GM20431 (cell line): ENCODE data around the gene LSAMP.

Experiments
- in situ Hi-C: fragments of 300-500 bp; cut with MseI, MboI; formaldehyde crosslinking; loops from one replicate; pipeline ENCODE4 v1.15.0; 2020; ENCODE audit warnings: low sequenced_read_pairs; ENCODE audit not compliant: unreplicated experiment

The LSAMP gene

GRCh38 chr3:116301422-116301821 is 143.9 kb downstream of the LSAMP start:
- in situ Hi-C loops: no loop called here

DNA sequence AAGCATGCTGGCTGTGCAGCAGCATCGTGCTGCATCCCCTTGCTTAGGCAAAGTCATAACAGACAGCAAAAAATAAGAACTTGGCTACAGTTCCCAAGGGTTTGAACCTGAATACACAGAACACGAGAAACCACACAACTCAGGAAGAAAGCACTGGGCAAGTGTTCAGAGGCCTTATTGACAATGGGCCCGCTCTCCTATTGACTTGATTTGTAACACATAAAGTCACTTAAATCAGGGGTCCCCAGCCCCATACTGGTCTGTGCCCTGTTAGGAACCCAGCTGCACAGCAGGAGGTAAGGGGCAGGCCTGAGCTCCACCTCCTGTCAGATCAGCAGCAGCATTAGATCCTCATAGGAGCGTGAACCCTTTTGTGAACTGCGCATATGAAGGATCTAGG is 145.1 kb downstream of the LSAMP start:
- in situ Hi-C loops: no loop called here

DNA sequence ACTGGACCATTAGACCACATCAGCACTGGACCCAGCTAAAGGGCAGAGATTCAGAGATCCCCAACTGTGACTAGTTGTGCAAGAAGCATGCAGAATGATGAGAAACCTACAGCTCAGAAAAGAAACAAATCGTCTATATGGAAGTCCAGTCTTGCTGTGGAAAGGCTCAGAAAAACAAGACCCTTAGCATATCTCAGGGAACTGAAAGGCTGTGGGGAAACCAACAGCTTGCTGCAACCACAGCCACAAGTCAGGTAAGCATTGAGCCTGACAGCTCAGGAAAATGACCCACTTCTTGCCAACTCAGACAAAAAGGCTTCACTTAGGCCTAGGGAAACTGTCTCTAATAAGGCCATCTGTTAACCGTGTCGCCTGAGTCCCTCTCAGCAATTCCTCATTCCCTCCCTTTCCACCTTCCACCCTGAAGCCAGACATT is 145.6 kb downstream of the LSAMP start:
- in situ Hi-C loops: no loop called here

DNA sequence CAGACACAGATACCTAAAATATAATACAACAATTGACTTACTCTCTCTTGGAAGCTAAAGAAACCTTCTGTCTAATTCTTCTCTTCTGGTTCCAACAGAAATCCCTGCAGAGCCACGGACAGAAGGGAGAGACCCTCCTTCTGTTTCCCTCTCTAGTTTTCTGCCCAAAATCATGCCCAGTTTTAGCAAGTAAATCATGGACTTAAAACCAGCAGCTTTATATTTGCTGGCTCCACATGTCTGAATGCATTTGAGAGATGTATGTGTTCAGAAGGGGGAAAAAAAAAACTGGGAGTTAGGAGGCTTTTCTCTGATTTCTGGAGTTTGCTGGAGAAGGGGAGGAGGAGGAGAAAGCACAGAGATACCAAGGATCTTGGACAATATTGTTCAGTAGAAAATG is 147.1 kb downstream of the LSAMP start:
- in situ Hi-C loops: no loop called here

GRCh38 chr3:116291141-116291540 is 154.1 kb downstream of the LSAMP start:
- in situ Hi-C loops: no loop called here

GRCh38 chr3:116288485-116288884 is 156.8 kb downstream of the LSAMP start:
- in situ Hi-C loops: no loop called here

DNA sequence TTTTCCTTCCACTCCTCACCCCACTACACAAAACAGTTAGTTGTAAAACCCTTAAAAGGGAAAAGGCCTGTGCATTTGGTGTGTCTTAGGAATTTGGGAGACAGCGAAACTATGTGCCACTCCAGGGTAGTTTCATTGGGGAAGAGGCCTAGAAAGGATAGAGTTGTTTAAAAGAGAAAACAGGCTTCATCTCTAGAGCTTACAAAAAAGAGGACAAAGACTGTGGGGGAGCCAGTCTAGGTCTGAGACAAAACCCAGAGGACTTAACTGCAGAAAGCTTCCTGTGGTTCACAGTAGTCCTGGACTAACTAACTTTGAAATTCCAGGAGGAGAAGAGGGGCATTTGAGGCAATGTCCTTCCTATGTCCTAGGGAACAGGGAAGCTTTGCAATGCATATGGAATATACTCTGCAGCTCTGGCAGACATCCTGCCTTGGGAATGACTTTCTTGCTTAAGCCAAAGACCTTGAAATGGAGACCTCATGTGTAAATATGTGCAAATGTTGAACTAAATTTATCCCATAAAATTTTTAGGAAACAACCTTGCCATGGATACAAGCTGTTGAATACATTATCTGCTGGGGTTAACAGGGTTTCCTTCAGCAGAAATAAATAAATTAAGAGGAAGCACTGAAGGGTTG is 159.4 kb downstream of the LSAMP start:
- in situ Hi-C loops: no loop called here

DNA sequence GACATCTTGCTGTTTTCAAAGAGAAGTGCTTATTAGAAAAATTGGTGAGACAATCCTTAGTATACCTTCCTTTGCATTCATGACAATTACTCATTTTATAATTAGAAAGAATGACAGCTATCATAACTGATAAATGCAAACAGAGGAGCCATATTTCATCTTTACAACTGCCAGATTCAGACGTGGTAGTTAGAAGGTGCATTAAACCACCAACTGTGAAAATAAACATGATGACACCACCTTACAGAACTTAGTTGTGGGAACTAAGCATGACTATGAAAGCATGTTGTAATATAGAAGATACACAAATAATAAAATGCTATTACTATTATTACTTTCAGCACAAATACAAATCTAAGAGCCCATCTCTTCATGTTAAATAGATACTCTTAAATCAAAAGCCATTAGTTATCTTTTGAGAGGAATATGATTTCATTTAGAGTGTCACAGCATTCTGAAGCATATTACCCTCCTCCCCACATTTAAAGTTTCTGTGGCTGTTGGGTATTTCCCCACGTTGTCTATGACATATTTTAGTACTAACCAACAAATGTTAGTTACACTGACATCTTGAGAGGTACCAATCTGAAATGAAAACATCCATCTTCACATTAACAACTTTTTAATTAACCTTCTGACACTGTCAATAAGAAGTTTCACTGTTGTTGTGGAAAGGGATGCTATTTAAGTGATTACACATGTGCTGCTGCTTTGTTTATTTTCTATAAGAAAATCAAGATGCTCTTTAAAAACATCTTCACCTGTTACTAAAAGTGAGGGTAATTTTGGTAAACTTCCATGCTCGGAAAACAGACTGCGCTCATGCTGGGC is 163.8 kb downstream of the LSAMP start:
- in situ Hi-C loops: no loop called here

- in situ Hi-C loops: no loop called here
Observed at GRCh38 chr3:116280130-116280740, 165.1 kb downstream of the LSAMP start.

DNA sequence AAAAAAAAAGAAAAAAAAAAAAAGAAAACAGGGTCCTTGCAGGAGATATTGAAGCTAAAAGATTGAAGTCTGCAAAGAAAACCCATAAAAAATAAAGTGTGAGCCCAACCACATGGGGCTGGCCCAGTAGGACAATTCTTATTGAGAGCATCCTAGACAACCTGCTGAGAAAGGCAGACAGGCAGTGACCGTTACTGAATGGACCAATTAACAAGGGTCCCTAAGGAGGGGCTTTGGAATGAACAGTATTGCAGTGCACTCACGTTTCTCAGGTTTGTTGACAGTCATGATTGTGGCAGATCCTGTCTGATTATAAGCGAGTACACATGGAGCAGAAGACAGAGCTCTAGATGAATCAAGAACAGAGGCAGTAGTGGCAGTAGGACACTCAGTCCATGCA is 168.6 kb downstream of the LSAMP start:
- in situ Hi-C loops: no loop called here

- in situ Hi-C loops: no loop called here
Observed at GRCh38 chr3:116270056-116270455, 175.2 kb downstream of the LSAMP start.

DNA sequence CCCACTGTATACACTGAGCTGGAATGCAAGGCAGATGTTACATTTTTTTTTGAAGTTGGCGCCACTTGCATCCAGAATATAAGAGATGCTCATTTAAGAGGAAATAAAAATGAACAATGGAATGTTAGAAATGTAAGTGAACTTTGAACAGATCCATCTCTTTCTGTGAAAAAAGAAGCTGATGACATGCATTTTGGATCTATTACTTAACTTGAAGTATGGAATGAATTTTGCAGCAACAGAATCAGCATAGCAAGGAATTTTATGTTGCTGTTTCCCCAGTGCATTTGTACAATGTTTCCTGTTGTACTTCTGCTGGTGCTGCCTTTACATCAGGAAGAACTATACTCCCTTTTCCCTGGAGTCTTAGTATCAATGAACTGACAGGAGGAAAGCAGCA is 178.2 kb downstream of the LSAMP start:
- in situ Hi-C loops: no loop called here

- in situ Hi-C loops: no loop called here
Observed at GRCh38 chr3:116265976-116266584, 179.2 kb downstream of the LSAMP start.

GRCh38 chr3:116265320-116265695 is 180.0 kb downstream of the LSAMP start:
- in situ Hi-C loops: no loop called here

DNA sequence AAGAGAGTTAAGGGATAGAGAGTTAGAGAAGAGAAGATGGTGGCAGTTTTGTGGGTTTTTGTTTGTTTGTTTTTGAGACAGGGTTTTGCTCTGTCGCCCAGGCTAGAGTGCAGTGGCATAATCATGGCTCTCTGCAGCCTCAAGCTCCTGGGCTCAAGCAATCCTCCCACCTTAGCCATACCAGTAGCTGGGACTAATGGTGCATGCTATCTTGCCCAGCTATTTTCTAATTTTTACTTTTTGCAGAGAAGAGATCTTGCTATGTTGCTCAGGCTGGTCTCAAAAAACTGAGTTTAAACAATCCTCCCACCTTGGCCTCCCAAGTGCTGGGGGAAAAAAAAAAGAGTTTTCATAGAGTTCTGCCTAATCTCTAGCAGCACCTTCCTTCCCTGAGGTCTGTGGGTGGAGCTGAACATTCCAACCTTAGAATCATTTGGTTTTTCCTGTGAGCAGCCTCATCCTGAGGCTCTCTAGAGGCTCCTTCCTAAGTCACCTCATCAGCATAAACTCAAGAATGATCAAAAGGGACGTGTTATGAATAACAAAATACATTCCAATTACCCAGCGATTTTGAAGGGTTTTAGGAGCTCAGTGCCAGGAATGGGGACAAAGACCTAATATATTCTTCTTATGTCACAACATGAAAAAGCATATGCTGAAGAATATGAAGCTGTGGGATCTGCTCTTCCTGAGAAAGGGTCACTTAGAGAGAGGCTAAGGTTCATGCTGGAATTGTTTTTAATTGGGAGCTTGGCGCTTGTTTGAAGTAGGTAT is 180.6 kb downstream of the LSAMP start:
- in situ Hi-C loops: no loop called here

DNA sequence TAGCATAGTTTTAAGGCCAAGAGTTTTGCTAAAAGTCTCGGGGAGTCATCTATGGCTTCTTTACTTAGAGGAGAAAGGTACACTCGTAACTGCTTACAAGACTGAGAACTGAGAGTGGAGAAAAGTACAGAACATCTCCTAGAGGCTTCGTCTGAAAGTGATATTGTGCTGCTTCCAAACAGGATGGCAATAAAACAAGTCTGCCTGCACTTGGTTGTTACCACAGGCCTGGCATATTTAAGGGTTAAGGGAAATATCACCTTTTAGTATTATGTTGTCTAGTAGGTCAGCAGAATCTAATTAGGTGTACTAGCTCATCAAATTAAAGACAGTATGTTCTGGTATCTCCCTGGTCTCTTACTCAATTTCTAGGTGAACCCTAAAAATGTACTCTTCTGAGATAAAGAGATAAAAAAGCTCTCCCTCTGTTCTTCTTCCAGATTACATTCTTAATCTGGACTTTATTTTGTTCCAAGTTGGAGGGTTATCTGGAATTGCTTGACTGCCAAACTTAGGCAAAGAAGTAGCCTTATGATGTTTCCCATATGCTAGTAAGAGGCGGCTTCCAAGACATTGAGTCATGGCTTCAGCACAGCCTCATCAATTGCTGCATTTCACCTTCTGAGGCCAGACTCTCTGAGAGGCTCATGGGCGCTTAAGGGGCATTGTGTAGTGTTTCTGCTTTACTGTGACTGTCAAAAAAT is 181.3 kb downstream of the LSAMP start:
- in situ Hi-C loops: no loop called here

GRCh38 chr3:116260491-116260890 is 184.8 kb downstream of the LSAMP start:
- in situ Hi-C loops: no loop called here

- in situ Hi-C loops: no loop called here
Observed at GRCh38 chr3:116259984-116260383, 185.3 kb downstream of the LSAMP start.

DNA sequence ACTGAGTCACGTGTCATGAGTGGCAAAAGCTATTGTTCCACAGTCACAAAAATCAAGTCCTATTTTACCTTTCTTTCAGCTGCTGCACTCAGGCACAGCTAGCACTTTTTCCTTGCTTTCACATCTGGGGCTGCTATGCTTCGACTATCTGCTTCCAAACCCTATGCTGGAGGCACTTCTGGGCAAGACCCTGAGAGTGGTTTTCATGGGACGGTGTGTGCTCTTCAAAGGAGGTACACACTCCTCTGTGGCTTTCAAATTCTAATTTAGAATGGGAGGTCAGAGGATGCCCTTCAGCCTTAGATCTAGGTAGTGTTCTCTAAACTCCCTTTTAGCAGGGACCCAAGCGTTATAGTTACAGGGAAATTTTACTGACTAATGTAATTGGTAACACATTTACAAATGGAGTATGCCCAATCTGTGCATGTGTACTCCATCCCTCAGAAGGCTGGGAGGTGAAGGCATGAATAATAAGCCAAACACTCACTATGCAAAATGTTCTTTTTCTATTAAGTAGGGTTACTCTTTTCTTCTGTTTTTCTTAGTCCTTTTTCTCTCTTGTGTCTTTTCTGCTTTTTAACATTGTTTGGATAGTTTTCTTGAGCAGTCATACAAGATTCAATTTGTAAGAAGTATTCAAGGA is 188.3 kb downstream of the LSAMP start:
- in situ Hi-C loops: no loop called here
